NCI-H1092 (cell line): ENCODE results near the gene SPOUT1.
A peak's percentile ranks its signal among the peaks of the same experiment; 100 is the strongest.

Source experiments
- DNase-seq: peaks from one replicate; lab custom pipeline; 2025; lab: John Stamatoyannopoulos, UW

The SPOUT1 gene

DNA sequence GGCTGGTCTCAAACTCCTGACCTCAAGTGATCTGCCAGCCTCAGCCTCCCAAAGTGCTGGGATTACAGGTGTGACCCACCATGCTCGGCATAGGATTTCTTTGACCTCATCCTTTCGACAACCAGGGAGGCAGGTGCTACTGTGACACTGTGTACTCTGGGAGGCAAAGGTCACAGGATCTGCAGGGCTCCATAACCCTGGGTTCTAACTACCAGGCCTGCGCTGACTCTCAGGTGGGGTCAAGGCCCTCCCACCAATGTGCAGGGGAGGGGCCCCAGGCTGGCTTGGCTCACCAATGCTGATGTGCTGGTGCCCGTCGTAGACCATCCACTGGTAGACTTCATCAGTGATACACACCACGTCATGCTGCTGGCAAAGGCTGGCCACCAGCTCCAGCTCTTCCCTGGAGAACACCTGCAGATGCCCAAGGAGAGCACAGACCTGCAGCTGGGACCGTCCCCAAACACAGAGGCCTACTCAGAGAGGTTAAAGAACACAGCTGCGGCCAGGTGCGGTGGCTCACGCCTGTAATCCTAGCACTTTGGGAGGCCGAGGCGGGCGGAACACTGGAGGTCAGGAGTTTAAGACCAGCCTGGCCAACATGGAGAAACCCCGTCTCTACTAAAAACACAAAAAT lies 7.0 kb upstream of the SPOUT1 start:
- DNase-seq: no peak

- DNase-seq: no peak
Measured at GRCh38 chr9:128835246-128836210, 5.9 kb upstream of the SPOUT1 start.

GRCh38 chr9:128833696-128834095 lies 4.1 kb upstream of the SPOUT1 start:
- DNase-seq: no peak

- DNase-seq: no peak
Measured at GRCh38 chr9:128828719-128829452, 708 bp downstream of the SPOUT1 start.

- DNase-seq: no peak
Measured at GRCh38 chr9:128828267-128828666, 1.3 kb downstream of the SPOUT1 start.

DNA sequence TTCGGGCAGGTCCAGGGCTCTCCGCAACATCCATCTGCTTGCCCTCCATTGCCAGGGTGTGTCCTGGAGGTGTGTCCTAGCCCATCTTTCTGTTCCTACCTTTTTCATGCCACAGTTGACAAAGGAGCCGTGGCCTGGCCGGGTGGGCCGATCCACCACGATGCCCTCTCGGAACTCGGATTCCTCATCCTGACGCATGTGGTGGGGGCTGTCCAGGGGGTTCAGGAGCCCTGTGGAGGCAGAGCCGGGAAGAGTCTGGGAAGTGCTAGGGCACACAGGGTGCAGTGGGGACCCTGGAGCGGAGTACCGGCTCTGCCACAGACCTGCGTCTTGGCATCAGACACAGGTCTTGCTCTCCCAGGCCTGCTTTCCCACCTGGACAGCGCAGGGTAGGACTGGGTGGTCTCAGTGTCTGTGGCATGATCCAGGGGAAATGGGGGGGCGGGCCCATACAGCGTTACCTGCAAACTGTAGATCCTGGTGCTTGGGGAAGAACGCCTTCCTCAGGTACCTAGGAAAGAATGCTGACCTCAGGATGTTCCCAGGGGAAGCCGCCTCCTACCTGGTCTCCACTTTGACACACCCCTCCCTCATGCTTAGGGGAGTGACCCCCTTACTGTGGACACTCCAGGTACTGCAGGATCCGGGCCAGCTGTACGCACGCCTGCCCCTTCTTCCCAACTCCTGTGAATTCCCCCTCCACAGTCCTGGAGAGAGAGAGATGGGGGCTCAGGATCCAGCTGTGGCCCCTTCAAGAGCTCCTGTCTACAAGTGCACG lies 3.5 kb downstream of the SPOUT1 start:
- DNase-seq: no peak

DNA sequence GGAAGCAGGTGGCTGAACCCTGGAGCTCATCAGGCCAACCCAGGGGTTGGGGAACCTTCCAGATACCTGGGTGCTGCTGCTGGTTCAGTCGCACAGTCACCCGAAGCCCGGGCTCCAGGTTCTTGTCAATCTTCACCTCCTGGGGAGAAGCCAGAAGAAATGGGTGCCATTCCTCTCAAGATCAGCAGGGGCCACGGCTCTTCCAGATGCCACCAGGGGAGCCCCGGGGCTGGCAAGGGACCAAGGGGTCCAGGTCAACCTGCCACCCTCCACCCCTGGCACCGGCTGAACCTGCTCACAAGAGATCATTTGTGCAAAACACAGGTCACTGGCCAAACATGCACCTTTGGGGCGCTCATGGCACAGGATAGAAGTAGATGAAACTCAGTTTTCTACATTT lies 4.7 kb downstream of the SPOUT1 start:
- no peak for DNase-seq

DNA sequence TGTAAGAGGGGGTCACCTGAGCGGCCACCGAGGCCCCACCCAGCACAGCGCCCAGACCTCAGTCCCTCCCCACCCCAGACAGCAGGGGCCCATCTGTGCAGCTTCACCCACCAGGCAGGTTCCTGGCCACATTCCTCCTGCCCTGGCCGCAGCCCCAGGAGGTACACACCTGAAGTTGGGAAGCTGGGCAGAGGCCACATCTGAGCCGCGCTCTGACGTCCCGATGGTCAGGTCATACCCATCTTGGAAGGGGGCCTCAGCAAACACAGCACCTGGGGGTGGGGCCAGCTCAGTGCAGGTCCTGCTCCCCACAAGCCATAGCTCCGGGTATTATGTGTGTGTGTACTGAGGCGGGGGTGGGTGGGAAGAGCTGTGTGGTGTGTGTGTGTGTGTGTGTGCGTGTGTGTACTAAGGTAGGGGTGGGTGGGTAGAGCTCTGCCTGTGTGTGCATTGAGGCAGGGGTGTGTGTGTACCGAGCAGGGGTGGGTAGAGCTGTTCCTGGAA lies 5.6 kb downstream of the SPOUT1 start:
- DNase-seq: no peak

GRCh38 chr9:128823362-128823902 lies 6.2 kb downstream of the SPOUT1 start:
- no peak for DNase-seq

DNA sequence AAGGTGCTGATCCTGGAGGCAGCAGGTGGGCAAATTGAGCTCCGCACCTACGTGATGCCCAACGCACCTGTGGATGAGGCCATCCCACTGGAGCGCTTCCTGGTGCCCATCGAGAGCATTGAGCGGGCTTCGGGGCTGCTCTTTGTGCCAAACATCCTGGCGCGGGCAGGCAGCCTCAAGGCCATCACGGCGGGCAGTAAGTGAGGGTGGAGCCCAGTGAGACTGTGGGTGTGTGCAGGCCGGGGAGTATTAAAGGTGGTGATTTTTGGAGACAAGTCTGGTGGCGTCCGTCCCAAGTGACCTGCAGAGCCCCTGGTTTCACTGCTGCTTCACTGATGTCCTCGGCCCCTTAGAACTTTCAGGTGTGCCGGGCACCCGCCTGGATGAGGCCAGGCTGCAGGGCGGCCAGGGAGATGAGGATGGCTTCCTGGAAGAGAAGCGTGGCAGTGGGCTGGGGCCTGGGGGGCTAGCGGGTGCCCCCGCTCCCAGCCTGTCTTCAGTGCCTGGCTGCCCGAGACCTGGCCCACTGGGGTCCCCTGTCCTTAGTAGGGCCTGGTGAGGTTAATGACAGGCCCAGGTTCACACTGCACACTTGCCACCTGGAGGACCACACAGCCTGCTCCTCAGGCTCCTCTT lies 7.1 kb downstream of the SPOUT1 start:
- DNase-seq: no peak

- DNase-seq: no peak
Measured at GRCh38 chr9:128821584-128822406, 7.8 kb downstream of the SPOUT1 start.

DNA sequence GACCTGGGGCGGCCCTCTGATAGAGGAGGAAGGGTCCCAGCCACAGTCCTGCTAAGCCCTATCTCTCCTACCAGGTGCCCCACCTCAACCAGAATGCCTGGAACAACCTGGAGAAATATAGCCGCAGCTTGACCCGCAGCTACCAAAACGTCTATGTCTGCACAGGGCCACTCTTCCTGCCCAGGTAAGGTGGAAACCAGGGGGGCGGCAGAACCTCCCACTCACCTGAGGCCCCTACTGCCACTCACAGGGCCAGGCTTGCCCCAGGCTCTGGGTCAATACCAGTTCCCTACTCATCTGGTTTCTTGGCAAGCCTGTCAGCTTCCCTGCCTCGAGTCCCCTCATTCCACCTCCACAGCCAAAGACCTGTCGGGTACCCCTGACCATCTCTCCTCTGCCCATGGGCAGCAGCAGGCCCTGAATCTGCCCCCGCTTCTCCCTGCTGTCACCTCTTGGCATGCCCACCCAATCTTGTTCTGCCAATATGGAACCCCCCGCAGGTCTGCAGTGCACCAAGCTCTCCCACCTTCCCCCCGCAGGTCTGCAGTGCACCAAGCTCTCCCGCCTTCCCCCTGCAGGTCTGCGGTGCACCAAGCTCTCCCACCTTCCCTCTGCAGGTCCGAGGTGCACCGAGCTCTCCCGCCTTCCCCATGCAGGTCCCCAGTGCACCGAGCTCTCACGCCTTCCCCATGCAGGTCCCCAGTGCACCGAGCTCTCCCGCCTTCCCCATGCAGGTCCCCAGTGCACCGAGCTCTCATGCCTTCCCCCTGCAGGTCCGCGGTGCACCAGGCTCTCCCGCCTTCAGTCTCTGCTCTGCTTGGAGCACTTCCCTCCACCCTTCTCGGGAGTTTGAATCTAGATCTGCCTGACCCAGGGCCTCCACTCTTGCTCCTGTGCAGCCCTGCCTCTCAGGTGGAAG lies 8.7 kb downstream of the SPOUT1 start:
- no peak for DNase-seq

DNA sequence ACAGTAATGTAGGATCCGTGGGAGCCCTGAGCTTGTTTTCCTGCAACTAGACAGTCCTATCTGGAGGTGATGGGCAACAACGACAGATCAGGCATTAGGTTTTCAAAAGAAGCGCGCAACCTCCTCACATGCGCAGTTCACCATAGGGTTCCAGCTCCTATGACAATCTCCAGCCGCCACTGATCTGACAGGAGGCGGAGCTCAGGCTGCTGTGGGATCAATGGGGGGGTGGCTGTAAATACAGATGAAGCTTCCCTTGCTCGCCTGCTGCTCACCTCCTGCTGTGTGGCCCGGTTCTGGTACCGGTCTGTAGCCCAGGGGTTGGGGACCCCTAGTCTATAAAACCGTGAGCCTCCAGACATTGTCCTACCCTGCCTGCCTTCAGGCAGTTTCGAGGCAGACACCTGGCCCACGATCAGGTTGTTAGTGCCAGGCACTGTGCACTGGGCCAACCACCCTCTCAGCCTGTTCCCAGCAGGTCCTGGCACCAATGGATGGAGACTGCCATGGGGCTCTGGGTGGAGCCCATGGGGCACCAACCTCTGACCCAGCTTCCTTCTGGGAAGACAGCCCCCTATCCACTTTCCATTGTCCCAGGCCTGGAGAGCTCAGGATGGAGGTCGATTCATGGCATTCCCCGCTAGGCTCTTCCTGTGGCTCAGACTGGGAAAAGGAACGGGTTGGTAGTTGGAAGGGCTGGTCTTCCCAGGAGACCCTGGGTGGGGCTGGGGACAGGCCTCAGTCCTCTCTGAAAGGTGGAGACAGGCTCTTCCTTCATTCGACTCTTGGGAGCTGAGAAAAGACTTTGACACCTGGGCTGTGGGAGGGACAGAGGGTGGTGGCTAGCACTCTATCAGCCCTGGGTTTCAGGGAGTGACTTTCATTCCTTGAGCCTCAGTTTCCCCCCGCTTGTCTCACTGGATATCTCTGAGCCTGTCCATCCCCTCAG lies 9.6 kb downstream of the SPOUT1 start:
- DNase-seq: no peak

- peak; percentile 18 for DNase-seq
Measured at GRCh38 chr9:128818839-128819715, 10.5 kb downstream of the SPOUT1 start.

- peak; percentile 98 for DNase-seq
Measured at GRCh38 chr9:128818099-128818838, 11.3 kb downstream of the SPOUT1 start, which contains the start of gene ENDOG. Gene ENDOG (plus strand): TSS chr9:128818500. CDS start chr9:128818685, 185 bp downstream.

- no peak for DNase-seq
Measured at GRCh38 chr9:128810873-128811272, 18.7 kb downstream of the SPOUT1 start.
